Kidney epithelial cell (primary cell): ENCODE measurements around the gene MAGI1. TPM values are rescaled to one million over a fixed set of nuclear protein-coding genes. Genes with fewer than 3 reads are reported as not detected.

Source experiments
- DNase-seq: peaks from one replicate; pipeline ENCODE4 v3.0.0-alpha.2; 2010; ENCODE audit warnings: low read depth
- H3K27me3 ChIP-seq: 2 replicates; pipeline ENCODE4 v1.6.0; 2011; ENCODE audit warnings: low read length; ENCODE audit not compliant: control insufficient read depth, insufficient read depth
- H3K36me3 ChIP-seq: 2 replicates; pipeline ENCODE4 v1.5.1; 2011; ENCODE audit warnings: low read length; ENCODE audit not compliant: control insufficient read depth, insufficient read depth
- H3K4me3 ChIP-seq: 2 replicates; pipeline ENCODE4 v1.5.1; 2011; ENCODE audit warnings: low read depth, mild to moderate bottlenecking, control low read depth, low read length
- total RNA-seq: library from RNA; depleted of rRNA; stranded (reverse); fragments of >200 nt; gene quantifications from 2 replicates; pipeline ENCODE4 v1.2.3, GENCODE V29; 2015
- TF ChIP-seq, protein P1 (sequence below): IDR thresholded peaks from 2 replicates; pipeline ENCODE4 v1.5.1; 2011; ENCODE audit warnings: mild to moderate bottlenecking, moderate library complexity, low read length, control low read depth, inconsistent platforms; ENCODE audit not compliant: insufficient read depth, poor library complexity, severe bottlenecking

Gene MAGI1
- total RNA-seq, 1 donor from 2014 or later = 15.8 TPM

DNA sequence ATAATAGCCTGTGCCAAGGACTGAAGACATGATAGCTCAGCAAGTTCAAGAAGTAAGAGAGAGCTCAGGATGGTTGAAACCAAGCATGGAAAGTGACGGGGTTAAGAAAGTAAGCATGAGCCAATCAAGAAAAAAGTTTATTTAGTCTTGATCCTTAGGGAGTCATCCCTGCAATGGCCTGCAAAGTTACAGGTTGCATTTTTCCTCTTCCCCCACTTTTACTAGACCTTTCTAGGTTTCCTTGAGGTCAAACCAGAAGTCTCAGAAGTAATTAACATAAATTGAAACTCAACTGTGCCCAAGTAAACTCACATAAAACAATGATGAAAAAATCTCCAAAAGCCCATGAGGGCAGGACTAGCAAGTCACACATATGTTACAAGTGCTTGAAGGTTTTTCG is 250.9 kb downstream of the MAGI1 start:
- H3K27me3 ChIP-seq = no peaks in the 10 kb centered on the region
- no peaks in the 10 kb centered on the region for H3K36me3 ChIP-seq
- H3K4me3 ChIP-seq = no peak overlapping the region
- TF ChIP-seq, protein P1, sequence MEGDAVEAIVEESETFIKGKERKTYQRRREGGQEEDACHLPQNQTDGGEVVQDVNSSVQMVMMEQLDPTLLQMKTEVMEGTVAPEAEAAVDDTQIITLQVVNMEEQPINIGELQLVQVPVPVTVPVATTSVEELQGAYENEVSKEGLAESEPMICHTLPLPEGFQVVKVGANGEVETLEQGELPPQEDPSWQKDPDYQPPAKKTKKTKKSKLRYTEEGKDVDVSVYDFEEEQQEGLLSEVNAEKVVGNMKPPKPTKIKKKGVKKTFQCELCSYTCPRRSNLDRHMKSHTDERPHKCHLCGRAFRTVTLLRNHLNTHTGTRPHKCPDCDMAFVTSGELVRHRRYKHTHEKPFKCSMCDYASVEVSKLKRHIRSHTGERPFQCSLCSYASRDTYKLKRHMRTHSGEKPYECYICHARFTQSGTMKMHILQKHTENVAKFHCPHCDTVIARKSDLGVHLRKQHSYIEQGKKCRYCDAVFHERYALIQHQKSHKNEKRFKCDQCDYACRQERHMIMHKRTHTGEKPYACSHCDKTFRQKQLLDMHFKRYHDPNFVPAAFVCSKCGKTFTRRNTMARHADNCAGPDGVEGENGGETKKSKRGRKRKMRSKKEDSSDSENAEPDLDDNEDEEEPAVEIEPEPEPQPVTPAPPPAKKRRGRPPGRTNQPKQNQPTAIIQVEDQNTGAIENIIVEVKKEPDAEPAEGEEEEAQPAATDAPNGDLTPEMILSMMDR = no peak
- DNase-seq = no peak

DNA sequence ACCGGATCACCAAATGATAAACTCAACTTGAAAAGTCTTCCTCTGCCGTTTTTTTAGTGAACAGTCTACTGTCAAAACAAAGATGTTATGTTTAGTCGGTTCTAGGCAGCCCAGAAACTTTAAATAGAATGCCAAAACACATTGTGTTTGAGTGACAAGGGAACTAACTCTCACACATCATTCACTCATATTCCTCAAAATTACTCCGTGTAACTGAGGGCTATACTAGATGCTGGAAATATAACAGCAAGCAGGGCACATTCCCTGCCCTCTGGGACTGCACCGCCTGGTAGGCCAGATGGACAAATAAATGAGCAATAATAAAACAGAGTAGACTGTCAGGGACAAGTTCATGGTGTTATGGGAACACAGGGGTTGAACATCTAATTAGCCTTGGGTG is 251.4 kb downstream of the MAGI1 start:
- no peaks in the 10 kb centered on the region for H3K36me3 ChIP-seq
- TF ChIP-seq, protein P1 = no peak
- no peaks in the 10 kb centered on the region for H3K27me3 ChIP-seq
- H3K4me3 ChIP-seq = no peak overlapping the region
- DNase-seq = no peak

DNA sequence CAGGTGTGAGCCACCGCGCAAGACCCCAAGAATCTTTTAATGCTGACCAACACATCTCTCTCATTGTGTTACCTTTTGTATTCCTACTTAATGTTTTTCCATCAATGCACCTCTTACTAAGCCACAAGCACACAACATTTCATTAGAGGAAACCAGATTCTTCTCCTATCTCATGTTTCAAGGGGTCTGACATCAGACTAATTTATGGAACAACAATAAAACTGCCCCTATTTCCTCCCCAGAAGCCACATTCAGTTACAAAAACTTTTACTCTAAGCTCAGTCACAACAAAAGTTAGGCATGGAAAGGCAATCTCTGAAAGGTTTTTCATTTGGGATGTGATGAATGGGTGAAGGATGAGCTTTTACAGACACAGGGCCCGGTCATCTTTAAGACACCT is 251.8 kb downstream of the MAGI1 start:
- TF ChIP-seq, protein P1 = no peak
- no peaks in the 10 kb centered on the region for H3K36me3 ChIP-seq
- DNase-seq = no peak
- H3K27me3 ChIP-seq = no peaks in the 10 kb centered on the region
- no peak overlapping the region for H3K4me3 ChIP-seq

DNA sequence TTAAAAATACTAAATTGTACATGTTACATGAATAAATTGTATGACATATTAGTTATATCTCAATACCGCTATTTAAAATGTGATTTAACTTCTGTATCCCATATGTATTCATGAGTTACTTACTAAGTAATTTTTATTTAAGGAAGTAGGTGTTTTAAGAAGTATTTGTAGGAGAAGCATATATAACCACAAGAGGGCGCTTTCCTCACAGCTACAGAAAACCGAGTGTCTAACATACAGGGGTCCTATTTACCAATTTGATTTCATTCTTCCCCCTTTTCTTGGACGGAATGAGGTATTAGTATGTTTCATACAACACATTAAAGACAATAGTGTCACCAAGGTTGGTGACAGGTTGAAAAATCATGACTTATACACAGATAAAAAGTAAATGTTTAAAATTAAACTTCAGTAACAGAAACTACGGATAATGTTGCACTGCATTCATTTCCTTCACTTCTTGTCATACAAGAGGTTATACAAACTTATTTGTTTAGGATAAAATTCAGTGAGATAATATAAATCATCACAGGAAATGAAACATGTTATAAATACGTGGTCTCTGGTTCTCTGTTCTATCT is 253.6 kb downstream of the MAGI1 start:
- Histone ChIP-seq H3K36me3 (no peaks in the 10 kb centered on the region), H3K27me3 (no peaks in the 10 kb centered on the region), H3K4me3 (no peak overlapping the region)
- DNase-seq = no peak
- TF ChIP-seq, protein P1 = peak; percentile 56

DNA sequence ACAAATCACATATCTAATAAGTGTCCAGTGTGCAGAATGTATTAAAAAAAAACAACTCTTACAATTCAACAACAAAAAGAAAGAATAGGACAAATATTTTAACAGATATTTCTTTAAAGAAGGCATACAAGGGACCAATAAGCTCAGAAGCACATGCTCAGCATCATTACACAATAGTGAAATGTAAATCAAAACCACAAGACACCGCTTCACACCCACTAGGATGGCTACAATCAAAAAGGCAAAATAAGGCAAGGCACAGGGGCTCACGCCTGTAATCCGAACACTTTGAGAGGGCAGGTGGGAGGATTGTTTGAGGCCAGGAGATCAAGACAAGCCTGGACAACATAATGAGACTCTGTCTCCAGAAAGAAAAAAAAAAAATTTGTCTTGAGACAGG is 255.6 kb downstream of the MAGI1 start:
- Histone ChIP-seq H3K36me3 (no peaks in the 10 kb centered on the region), H3K27me3 (no peaks in the 10 kb centered on the region), H3K4me3 (no peak overlapping the region)
- TF ChIP-seq, protein P1 = no peak
- DNase-seq = no peak

DNA sequence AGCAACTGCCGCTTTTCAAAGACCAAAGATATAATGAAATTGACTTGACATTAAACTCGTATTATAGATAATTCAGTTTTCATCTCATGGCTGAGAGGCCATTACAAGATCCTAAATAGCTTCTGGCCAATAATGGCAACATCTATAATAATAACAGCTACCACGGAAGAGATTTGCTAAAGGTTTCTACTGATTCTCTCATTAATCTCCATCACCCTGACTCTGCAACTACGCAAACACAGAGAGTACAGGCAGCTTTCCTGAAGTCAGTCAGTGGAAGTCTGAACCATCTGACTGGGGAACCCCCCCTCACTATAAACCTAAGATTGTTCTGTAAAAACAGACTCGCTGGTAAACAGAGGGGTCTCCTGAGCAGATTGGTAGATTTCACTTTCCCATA is 257.1 kb downstream of the MAGI1 start:
- DNase-seq = no peak
- no peak overlapping the region for H3K4me3 ChIP-seq
- TF ChIP-seq, protein P1 = no peak

More for the DNA sequence above, 257.1 kb downstream of the MAGI1 start:
- H3K27me3 ChIP-seq = no peaks in the 10 kb centered on the region
- H3K36me3 ChIP-seq = no peaks in the 10 kb centered on the region
